22Rv1 (cell line): ENCODE measurements around the gene GCAT.

Source experiments
- ZFX ChIP-seq: fragments of 450-650 bp; IDR thresholded peaks from 2 replicates; pipeline ENCODE4 v1.6.1; 2017; ENCODE audit warnings: antibody characterized with exemption, borderline replicate concordance
- TF ChIP-seq, protein P1 (sequence below): fragments of 450-650 bp; IDR thresholded peaks from 2 replicates; pipeline ENCODE4 v1.5.1; 2017; ENCODE audit warnings: mild to moderate bottlenecking

DNA sequence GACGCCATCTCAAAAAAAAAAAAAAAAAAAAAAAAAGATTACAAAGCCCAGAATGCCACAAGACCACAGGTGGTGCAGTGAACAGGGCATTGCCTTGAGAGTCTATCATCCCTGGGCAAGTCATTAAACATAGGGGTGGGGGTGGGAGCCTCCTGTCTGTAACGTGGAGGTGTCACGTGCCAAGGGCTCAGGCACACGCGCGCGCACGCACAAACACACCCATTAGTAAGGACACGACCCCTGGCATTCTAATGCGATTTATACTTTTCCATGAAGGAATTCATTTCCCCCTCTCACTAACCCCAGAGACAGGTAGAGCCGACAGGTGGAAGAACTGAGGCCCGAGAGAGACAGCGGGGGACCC, 5.8 kb upstream of the GCAT start:
- TF ChIP-seq, protein P1, sequence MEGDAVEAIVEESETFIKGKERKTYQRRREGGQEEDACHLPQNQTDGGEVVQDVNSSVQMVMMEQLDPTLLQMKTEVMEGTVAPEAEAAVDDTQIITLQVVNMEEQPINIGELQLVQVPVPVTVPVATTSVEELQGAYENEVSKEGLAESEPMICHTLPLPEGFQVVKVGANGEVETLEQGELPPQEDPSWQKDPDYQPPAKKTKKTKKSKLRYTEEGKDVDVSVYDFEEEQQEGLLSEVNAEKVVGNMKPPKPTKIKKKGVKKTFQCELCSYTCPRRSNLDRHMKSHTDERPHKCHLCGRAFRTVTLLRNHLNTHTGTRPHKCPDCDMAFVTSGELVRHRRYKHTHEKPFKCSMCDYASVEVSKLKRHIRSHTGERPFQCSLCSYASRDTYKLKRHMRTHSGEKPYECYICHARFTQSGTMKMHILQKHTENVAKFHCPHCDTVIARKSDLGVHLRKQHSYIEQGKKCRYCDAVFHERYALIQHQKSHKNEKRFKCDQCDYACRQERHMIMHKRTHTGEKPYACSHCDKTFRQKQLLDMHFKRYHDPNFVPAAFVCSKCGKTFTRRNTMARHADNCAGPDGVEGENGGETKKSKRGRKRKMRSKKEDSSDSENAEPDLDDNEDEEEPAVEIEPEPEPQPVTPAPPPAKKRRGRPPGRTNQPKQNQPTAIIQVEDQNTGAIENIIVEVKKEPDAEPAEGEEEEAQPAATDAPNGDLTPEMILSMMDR = no peak
- no peak for TF ChIP-seq ZFX
